Pancreas (tissue), 10 donors: ENCODE measurements around the gene LEKR1. TPM values are rescaled to one million over a fixed set of nuclear protein-coding genes. Genes with fewer than 3 reads are reported as not detected.

Experiments
- ATAC-seq, 4 donors: fragments of 200-7000 bp; cut with Tn5 transposase; one replicate each; pipeline versions ENCODE4 v1.8.0 to v1.9.1; 2020; ENCODE audit warnings: mild to moderate bottlenecking in 4 of 4, moderate library complexity in 4 of 4
- DNase-seq, 6 donors: peaks; one replicate each; pipeline ENCODE4 v3.0.0-alpha.2; 2020
- FAIRE-seq: peaks from 2 replicates; lab custom pipeline; 2012; peaks lifted over from hg19 to GRCh38; lab: Jason Lieb, UNC
- H3K27ac ChIP-seq, 4 donors: fragments of 200-600 bp; sonication (generic); 1 replicate in 3 of 4; 2 replicates in 1 of 4; pipeline versions ENCODE4 v1.5.0 to v1.8.0; 2020
- H3K27me3 ChIP-seq, 4 donors: fragments of 200-600 bp; one replicate each; pipeline ENCODE4 v1.8.0; 2021
- H3K36me3 ChIP-seq, 3 donors: fragments of 200-600 bp; sonication (generic) in 1 of 3; one replicate each; pipeline versions ENCODE4 v1.5.0 to v1.8.0; 2020 to 2021
- H3K4me1 ChIP-seq, 3 donors: fragments of 200-600 bp; one replicate each; pipeline ENCODE4 v1.8.0; 2021
- H3K4me3 ChIP-seq, 4 donors: fragments of 200-600 bp; sonication (generic) in 2 of 4; one replicate each; pipeline versions ENCODE4 v1.5.0 to v1.8.0; 2020 to 2021
- H3K9me3 ChIP-seq, 4 donors: fragments of 200-600 bp; one replicate each; pipeline ENCODE4 v1.8.0; 2021
- CTCF ChIP-seq, 4 donors: fragments of 200-600 bp; sonication (generic) in 3 of 4; IDR thresholded peaks; one replicate each; pipeline versions ENCODE4 v1.5.0 to v1.8.0; 2021; ENCODE audit warnings: antibody characterized with exemption in 4 of 4
- WGBS, 2 donors: extraction: QIAGEN DNeasy Blood & Tissue Kit; methylation state at CpG; one replicate each; pipeline ENCODE4 v1.1.7; 2013; 5-methylcytosine and 5-hydroxymethylcytosine counted together
- intact Hi-C, 3 donors: fragments of 100-400 bp; cut with DNase I; formaldehyde crosslinking; loops; one replicate each; pipeline versions ENCODE4 v1.11.1 to v1.14.2; 2022
- polyA plus RNA-seq, 2 donors: library from polyadenylated mRNA; stranded (reverse); fragments of 200-250 nt; gene quantifications; one replicate each; pipeline ENCODE4 v1.2.3, GENCODE V29; 2013
- total RNA-seq, 6 donors: library from RNA; stranded (reverse); fragmentation: NEBNext Ultra II Directional in 4 of 6; extraction: Animal tissue kit (Norgen Biotek cat#: 25700) in 4 of 6; gene quantifications; one replicate each; pipeline versions ENCODE4 v1.2.1 to v1.2.4, GENCODE V29; 2021 to 2023
- donor health status: healthy with polysubstance abuse.
- donor health status: DM: no; HTN: no; CAD: no; lungs with moderate emphysema.
- donor health status: DM: no; HTN: no; CAD: no.
- donor health status: control.
- donor health status: control.
- donor health status: Bipolar disorder and iron deficiency.
- donor health status: DM: yes; HTN: yes; CAD: no.
- donor health status: DM: no; HTN: no; CAD: no.
- donor health status: DM: no; HTN: no; CAD: no.
- donor health status: DM: yes; HTN: yes; CAD: no.

LEKR1 gene
- total and polyA plus RNA-seq, 8 donors, result 0.88 to 2.8 (median 2.0) TPM

DNA sequence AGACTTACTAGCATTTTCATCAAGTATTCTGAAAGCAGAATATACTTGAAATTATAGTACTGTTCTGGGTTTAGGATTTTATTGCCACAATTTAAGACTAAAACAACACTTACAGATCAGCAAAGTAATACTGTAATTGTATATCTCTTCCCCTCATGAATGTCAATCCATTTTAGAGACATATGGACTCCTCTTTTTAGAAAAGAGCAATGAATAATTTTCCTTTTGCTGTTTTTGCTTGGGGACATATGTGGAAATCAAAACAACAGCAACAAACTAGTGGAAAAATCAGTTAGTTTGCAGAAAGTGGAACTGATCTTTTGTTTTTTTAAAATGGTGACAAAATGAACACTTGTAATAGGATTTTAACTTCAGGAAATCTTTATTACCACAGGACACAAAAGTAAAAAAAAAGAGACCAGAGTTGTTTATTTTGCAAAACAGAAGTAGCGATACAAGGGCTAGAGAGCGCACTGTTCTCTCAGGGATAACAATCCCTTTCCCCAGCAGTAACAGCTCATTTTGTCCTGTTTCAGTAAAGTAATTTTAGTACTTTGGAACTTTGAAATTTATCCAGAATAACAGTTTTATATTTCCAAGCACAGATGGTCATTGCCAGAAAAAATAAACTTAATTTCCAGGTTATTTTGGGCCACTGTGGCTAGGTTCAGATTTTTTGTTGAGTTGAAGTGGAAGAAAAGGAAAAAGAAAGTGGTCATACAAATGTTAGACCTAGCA lies 17.1 kb downstream of the LEKR1 start:
- WGBS, 2 donors, result 88 to 92% methylated on average over 2 of the region's 2 CpGs
- no peak for DNase-seq
- Histone ChIP-seq H3K36me3 (no peaks in the 10 kb centered on the region), H3K27me3 (no peaks in the 10 kb centered on the region), H3K4me1 (peaks cover 0 to 5% (median 0%) of the 10 kb centered on the region in 3 donors), H3K27ac (no peak overlapping the region), H3K4me3 (no peak overlapping the region), H3K9me3 (no peaks in the 10 kb centered on the region)
- FAIRE-seq, result no peak
- intact Hi-C loops, result no loop called here
- no peak for ATAC-seq
- TF ChIP-seq CTCF (IDR thresholded peaks at IDR 0.05), result no peak

DNA sequence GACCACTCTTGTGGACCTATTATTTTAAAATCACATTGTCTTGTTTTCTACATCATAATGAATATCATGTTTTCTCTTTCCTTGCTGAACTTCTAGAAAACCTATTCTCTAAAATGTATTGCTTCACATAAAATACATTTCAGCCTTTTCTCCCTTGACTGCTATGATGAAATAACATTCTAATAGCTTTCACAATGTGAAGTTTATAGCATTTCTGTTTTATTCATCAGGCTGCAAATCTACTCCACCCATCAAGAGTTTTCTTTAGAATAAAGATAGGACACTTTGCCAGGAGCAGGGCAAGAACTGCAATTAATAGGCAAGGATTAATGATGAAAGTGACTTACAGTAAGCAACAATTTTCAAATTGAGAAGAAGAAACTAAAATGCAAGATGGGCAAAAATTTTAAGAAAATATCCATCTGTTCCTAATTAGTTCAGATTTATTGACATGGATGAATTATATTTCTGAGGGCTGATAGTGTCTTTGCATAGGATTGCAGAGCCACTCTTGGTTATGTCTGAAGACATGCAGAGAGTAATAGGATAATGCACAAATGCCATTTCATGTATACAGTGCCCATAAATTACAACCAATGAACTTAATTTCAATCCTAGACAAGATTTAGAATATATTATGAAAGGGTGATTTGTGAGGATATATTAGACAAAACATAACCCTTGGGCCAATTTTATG lies 21.7 kb downstream of the LEKR1 start:
- intact Hi-C loops, result no loop called here
- no peak for TF ChIP-seq CTCF (IDR thresholded peaks at IDR 0.05)
- Histone ChIP-seq H3K27me3 (no peaks in the 10 kb centered on the region), H3K9me3 (no peaks in the 10 kb centered on the region), H3K4me1 (no peaks in the 10 kb centered on the region), H3K4me3 (no peak overlapping the region), H3K27ac (no peak overlapping the region), H3K36me3 (no peaks in the 10 kb centered on the region)
- DNase-seq, result no peak
- FAIRE-seq, result no peak
- no peak for ATAC-seq

GRCh38 chr3:156859578-156859977 lies 33.4 kb downstream of the LEKR1 start:
- no peak for TF ChIP-seq CTCF (IDR thresholded peaks at IDR 0.05)
- intact Hi-C loops, result no loop called here
- H3K27ac ChIP-seq, result no peak overlapping the region
- H3K4me1 ChIP-seq, result no peaks in the 10 kb centered on the region
- WGBS, 2 donors, result 86 to 94% methylated on average over 4 of the region's 4 CpGs
- H3K4me3 ChIP-seq, result no peak overlapping the region
- H3K36me3 ChIP-seq, result no peaks in the 10 kb centered on the region
- no peaks in the 10 kb centered on the region for H3K9me3 ChIP-seq
- DNase-seq (no peak), FAIRE-seq (no peak), ATAC-seq (no peak)
- H3K27me3 ChIP-seq, result no peaks in the 10 kb centered on the region

DNA sequence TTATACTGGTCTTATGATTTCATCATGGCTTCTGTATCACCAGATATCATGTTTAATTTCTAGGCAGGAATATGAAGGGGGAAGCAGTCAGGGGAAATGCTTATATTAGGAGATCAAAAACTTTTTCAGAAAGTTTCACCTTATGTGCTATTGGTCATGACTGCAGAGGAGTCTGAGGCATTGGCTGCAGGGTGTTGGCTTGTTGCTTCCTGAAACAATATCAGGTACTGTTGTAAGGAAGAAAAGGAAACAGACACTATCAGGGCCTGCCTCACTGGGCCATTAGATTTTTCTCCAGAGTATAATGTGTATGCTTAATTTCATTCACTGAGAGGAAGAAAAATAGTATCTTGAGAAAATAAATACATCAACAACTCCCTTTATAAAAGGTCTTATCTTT lies 34.7 kb downstream of the LEKR1 start:
- no peak for FAIRE-seq

More for the DNA sequence above, 34.7 kb downstream of the LEKR1 start:
- Histone ChIP-seq H3K36me3 (no peaks in the 10 kb centered on the region), H3K9me3 (no peaks in the 10 kb centered on the region), H3K27ac (no peak overlapping the region), H3K4me1 (no peaks in the 10 kb centered on the region), H3K27me3 (no peaks in the 10 kb centered on the region), H3K4me3 (no peak overlapping the region)
- no peak for TF ChIP-seq CTCF (IDR thresholded peaks at IDR 0.05)
- ATAC-seq (no peak), DNase-seq (no peak)
- intact Hi-C loops, result no loop called here
